GM12891 (cell line): ENCODE results near the gene USP10.

Source experiments
- PAX5 ChIP-seq: IDR thresholded peaks from 2 replicates; pipeline ENCODE4 v1.6.1; 2011; ENCODE audit warnings: low read length, moderate library complexity, mild to moderate bottlenecking; ENCODE audit not compliant: insufficient read depth, severe bottlenecking
- POLR2A ChIP-seq: IDR thresholded peaks from 2 replicates; pipeline ENCODE4 v1.6.1; 2011; ENCODE audit warnings: low read depth, low read length, control low read depth
- POLR2AphosphoS5 ChIP-seq: IDR thresholded peaks from 2 replicates; pipeline ENCODE4 v1.6.1; 2011; ENCODE audit warnings: low read depth, low read length, control low read depth
- TAF1 ChIP-seq: IDR thresholded peaks from 2 replicates; pipeline ENCODE4 v1.6.1; 2011; ENCODE audit warnings: low read depth, low read length, control low read depth

GRCh38 chr16:84794626-84795025, 94.8 kb downstream of the USP10 start:
- TF ChIP-seq POLR2AphosphoS5 (no peak), POLR2A (no peak), PAX5 (no peak), TAF1 (no peak)
